Camera-type eye (tissue), 1 donor: ENCODE measurements around the gene P2RX5. TPM values are rescaled to one million over a fixed set of nuclear protein-coding genes. Genes with fewer than 3 reads are reported as not detected.

Experiments used
- total RNA-seq: library from RNA; depleted of rRNA; stranded (reverse); fragments of >200 nt; gene quantifications from one replicate; pipeline ENCODE4 v1.2.3, GENCODE V29; 2014

P2RX5 gene, protein sequence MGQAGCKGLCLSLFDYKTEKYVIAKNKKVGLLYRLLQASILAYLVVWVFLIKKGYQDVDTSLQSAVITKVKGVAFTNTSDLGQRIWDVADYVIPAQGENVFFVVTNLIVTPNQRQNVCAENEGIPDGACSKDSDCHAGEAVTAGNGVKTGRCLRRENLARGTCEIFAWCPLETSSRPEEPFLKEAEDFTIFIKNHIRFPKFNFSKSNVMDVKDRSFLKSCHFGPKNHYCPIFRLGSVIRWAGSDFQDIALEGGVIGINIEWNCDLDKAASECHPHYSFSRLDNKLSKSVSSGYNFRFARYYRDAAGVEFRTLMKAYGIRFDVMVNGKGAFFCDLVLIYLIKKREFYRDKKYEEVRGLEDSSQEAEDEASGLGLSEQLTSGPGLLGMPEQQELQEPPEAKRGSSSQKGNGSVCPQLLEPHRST
- total RNA-seq = 3.0 TPM

DNA sequence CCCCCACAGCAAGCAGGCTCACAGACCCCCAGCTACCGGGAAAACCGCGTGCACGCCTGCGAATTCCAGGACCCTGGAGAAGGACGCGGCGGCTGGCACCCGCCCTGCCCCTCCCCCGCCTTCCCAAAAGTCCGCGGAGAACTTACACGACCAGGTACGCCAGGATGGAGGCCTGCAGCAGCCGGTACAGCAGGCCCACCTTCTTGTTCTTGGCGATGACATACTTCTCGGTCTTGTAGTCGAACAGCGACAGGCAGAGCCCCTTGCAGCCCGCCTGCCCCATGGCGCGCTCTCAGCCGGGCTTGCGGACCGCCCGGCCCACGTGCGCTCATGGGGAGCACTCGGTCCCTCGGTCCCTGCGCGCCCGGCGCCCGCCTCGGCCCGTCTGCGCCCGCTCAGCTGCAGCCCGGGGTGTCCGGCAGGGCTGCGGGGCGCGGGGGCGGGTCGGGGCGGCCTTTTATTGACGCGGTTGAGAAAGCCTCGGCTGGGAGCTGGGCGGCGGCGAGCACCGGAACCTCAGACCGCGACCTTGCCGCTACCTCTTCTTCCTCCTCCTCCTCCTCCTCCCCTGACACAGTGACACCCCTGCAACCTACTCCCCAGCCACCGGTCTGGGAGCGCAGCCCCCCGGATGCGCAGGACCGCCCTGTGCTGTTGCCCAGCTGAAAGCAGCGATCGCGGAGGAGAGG lies at the start of gene P2RX5:
Gene P2RX5, minus strand, starts transcription at position 433 of the 689 bp plus-strand sequence. Its CDS starts 150 bp downstream, at position 283.

DNA sequence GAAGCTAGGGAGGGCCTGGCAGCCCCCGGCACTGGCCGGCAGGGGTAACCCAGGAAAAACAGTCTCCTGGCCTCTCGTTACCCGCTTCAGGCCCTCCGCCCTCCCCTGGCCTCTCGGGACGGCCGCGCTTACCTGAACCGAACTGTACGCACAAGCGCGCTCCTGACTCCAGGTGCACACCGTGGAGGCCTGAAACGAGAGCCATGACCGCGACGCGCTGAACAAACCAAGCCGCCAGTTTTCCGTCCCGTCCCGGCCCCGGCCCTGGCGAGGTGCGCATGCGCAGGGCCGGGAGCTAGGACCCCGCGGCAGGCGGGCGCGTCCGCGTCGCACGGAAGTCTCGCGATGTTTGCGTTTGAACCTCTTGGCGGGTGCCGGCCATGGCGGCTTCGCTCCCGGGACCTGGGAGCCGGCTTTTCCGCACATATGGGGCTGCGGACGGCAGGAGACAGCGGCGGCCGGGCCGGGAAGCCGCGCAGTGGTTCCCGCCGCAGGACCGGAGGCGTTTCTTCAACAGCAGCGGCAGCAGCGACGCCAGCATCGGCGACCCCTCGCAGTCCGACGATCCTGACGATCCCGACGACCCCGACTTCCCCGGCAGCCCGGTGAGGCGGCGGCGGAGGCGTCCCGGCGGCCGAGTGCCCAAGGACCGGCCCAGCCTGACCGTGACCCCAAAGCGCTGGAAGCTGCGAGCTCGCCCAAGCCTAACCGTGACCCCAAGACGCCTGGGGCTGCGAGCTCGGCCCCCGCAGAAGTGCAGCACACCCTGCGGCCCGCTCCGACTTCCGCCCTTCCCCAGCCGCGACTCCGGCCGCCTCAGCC lies 27.8 kb upstream of the P2RX5 start, which contains the start of gene HASPIN:
Gene HASPIN, plus strand, starts transcription at position 348 of the 822 bp plus-strand sequence. Its CDS starts 33 bp downstream, at position 381.

DNA sequence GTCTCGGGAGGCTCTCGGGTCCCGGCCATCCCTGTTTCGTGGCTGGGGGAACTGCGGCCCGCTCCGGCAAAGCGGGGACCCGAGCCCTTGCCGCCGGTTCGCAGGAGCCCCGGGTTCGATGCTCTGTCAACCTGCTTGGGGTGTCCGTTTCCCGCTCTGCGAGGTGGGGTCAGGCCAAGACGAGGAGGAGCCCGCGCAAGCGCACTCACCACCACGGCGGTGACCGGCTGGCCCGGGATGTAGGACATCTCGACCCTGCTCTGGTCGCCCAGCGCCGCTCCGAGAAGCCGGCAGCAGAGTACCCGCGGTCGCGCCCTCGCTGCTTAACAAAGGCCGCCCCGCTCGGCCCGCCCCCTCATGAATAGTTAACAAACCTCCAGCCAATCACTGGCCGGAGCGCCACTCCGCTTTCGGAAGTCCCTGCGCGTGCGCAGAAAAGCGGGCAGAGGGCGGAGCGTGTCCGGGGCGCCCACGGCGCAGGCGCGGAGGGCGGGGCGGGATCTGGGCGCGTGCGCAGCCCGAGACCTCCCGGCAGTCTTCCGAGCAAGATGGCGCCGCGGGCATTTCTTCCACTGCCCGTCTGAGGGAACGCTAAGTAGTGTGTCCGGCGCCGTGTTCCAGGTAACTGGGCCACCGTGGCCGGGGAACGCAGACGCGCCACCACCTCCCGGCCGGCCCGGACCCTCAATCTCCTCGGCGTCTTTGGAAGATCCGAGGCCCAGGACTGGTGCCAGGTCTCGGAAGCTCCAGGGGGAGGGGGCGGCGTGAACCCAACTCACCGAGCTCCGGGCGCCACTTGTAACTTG lies 27.5 kb downstream of the P2RX5 start, which contains the start of the genes EMC6 and TAX1BP3:
Gene EMC6, plus strand, starts transcription at position 534 of the 806 bp plus-strand sequence. CDS start 335 bp downstream, outside the sequence.
Gene TAX1BP3, minus strand, starts transcription at position 300 of the 806 bp plus-strand sequence. Its CDS starts 52 bp downstream, at position 248.

GRCh38 chr17:3636154-3636907 lies 59.6 kb downstream of the P2RX5 start, which contains the start of the genes CTNS and SHPK:
CTNS (plus strand) TSS chr17:3636760; CDS start chr17:3640207, 3,447 bp downstream.
SHPK (minus strand) TSS chr17:3636250; CDS start chr17:3636219, 31 bp downstream.

Other genes with a start within 250 kb of the P2RX5 start
- gene SPATA22, start 224.3 kb downstream of the P2RX5 start, total RNA-seq = 1.8 TPM
- gene ASPA, start 220.2 kb downstream of the P2RX5 start, total RNA-seq = 5.4 TPM
- gene TRPV3, start 138.3 kb downstream of the P2RX5 start, total RNA-seq = 0.55 TPM
- gene TRPV1, start 86.7 kb downstream of the P2RX5 start, total RNA-seq = 11.9 TPM
- gene SHPK, start 59.9 kb downstream of the P2RX5 start, total RNA-seq = 23.7 TPM
- gene CTNS, start 59.4 kb downstream of the P2RX5 start, total RNA-seq = 13.8 TPM
- gene TAX1BP3, start 27.6 kb downstream of the P2RX5 start, total RNA-seq = 37.0 TPM
- 16.1 TPM for gene EMC6, start 27.3 kb downstream of the P2RX5 start, total RNA-seq
- 1.8 TPM for gene HASPIN, start 27.7 kb upstream of the P2RX5 start, total RNA-seq
- gene ITGAE, start 105.0 kb upstream of the P2RX5 start, total RNA-seq = 7.9 TPM
- 47.1 TPM for gene NCBP3, start 150.1 kb upstream of the P2RX5 start, total RNA-seq
- 22.0 TPM for gene CAMKK1, start 196.9 kb upstream of the P2RX5 start, total RNA-seq
- gene P2RX1, start 220.3 kb upstream of the P2RX5 start, total RNA-seq = 1.0 TPM